ENCODE measurements around the gene C16orf46. TPM values are rescaled to one million over a fixed set of nuclear protein-coding genes. Genes with fewer than 3 reads are reported as not detected.

C16orf46 gene
- total and polyA plus RNA-seq, 9 of the 15 experiments (the other 6 are each of a cell fraction or from before 2014, with no cell fraction given): 0.10 to 0.98 (median 0.41) TPM; not detected in 1

- no peak for TF ChIP-seq ARID3A (IDR thresholded peaks at IDR 0.05; ENCODE audit: borderline replicate concordance, low read depth, low read length)
- no peak for TF ChIP-seq MEF2D (tag; conservative IDR thresholded peaks at IDR 0.05; ENCODE audit: low read depth)
- TF ChIP-seq ZNF134 (CRISPR knock-in tag; conservative IDR thresholded peaks at IDR 0.05): no peak
- peak; percentile 53; the same call in 1 of the 2 replicates for TF ChIP-seq SMARCE1 (IDR thresholded peaks at IDR 0.05)
- TF ChIP-seq PHB2 (IDR thresholded peaks at IDR 0.05; ENCODE audit: low read depth): no peak
- TF ChIP-seq MTA1 (IDR thresholded peaks at IDR 0.05; ENCODE audit: borderline replicate concordance): no peak; the same call in 1 of the 2 replicates
- TF ChIP-seq CEBPZ (IDR thresholded peaks at IDR 0.05; ENCODE audit: borderline replicate concordance, low read depth, low read length): no peak
- TF ChIP-seq EP300 (IDR thresholded peaks at IDR 0.05; ENCODE audit: low read length): no peak
- no peak for TF ChIP-seq SNIP1 (IDR thresholded peaks at IDR 0.05; ENCODE audit: low read depth)
- no peak for TF ChIP-seq ZNF41 (CRISPR knock-in tag; conservative IDR thresholded peaks at IDR 0.05)
- no peak for TF ChIP-seq MITF (IDR thresholded peaks at IDR 0.05)
- TF ChIP-seq BACH1 (tag; IDR thresholded peaks at IDR 0.05): no peak
- TF ChIP-seq STAT5A (IDR thresholded peaks at IDR 0.05; ENCODE audit: borderline replicate concordance, low read length): no peak
- TF ChIP-seq DNMT1 (IDR thresholded peaks at IDR 0.05): no peak
- no peak for TF ChIP-seq ZNF133 (CRISPR knock-in tag; IDR thresholded peaks at IDR 0.05)
- TF ChIP-seq TAL1 (IDR thresholded peaks at IDR 0.05): peak; percentile 19
- no peak for TF ChIP-seq SMAD3 (CRISPR knock-in tag; conservative IDR thresholded peaks at IDR 0.05)
- TF ChIP-seq CBFA2T2 (conservative IDR thresholded peaks at IDR 0.05): no peak
- TF ChIP-seq ZNF253 (CRISPR knock-in tag; conservative IDR thresholded peaks at IDR 0.05): no peak
- no peak for TF ChIP-seq SRSF7 (optimal IDR thresholded peaks at IDR 0.05; ENCODE audit: low read depth, low read length)
- TF ChIP-seq HOXB6 (CRISPR knock-in tag; IDR thresholded peaks at IDR 0.05; ENCODE audit: borderline replicate concordance): no peak
- no peak for TF ChIP-seq ZC3H8 (IDR thresholded peaks at IDR 0.05)
- no peak for TF ChIP-seq TAF9B (IDR thresholded peaks at IDR 0.05; ENCODE audit: partially characterized antibody)
- no peak for TF ChIP-seq ESRRB (CRISPR knock-in tag; IDR thresholded peaks at IDR 0.05; ENCODE audit: borderline replicate concordance)
- TF ChIP-seq ZNF644 (tag; IDR thresholded peaks at IDR 0.05; ENCODE audit: low read depth): no peak; the same call in 1 of the 2 replicates
- no peak for TF ChIP-seq CBX5 (IDR thresholded peaks at IDR 0.05; ENCODE audit: borderline replicate concordance, low read depth)
- no peak for TF ChIP-seq MTF1 (CRISPR knock-in tag; IDR thresholded peaks at IDR 0.05; ENCODE audit: borderline replicate concordance)
Measured at GRCh38 chr16:81076566-81077075, 417 bp downstream of the C16orf46 start (continued).
